Fibroblast of lung (primary cell): ENCODE measurements around the gene LGSN. TPM values are rescaled to one million over a fixed set of nuclear protein-coding genes. Genes with fewer than 3 reads are reported as not detected.

Source experiments
- DNase-seq, 2 donors: peaks; one replicate each; pipeline versions ENCODE4 v3.0.0 to v3.0.0-alpha.2; 2010; ENCODE audit warnings: low read depth in 2 of 2
- H2AFZ ChIP-seq: 2 replicates; pipeline ENCODE4 v1.5.1; 2012; ENCODE audit warnings: low read length, control low read depth, inconsistent platforms
- H3K27ac ChIP-seq: 2 replicates; pipeline ENCODE4 v1.5.1; 2011; ENCODE audit warnings: low read length, control low read depth; ENCODE audit not compliant: insufficient read depth
- H3K27me3 ChIP-seq: 2 replicates; pipeline ENCODE4 v1.5.1; 2011; ENCODE audit warnings: mild to moderate bottlenecking, low read length; ENCODE audit not compliant: control insufficient read depth, insufficient read depth
- H3K36me3 ChIP-seq: 2 replicates; pipeline ENCODE4 v1.5.1; 2011; ENCODE audit warnings: low read length; ENCODE audit not compliant: control insufficient read depth, insufficient read depth
- H3K4me1 ChIP-seq: 2 replicates; pipeline ENCODE4 v1.5.1; 2011; ENCODE audit warnings: low read length; ENCODE audit not compliant: control insufficient read depth, insufficient read depth; ENCODE audit errors: extremely low read depth
- H3K4me2 ChIP-seq: 2 replicates; pipeline ENCODE4 v1.5.1; 2011; ENCODE audit warnings: low read length, control low read depth; ENCODE audit not compliant: insufficient read depth; ENCODE audit errors: extremely low read depth
- H3K4me3 ChIP-seq, 4 experiments: fragments of 200-600 bp in 1 of 4; sonication (generic) in 1 of 4; replicated peaks in 1 of 4; 2 replicates each; pipeline ENCODE4 v1.5.1; 2011 to 2016; ENCODE audit warnings: low read length in 4 of 4, low read depth in 3 of 4, mild to moderate bottlenecking in 3 of 4, control low read depth in 2 of 4, inconsistent platforms in 1 of 4, mixed read lengths in 1 of 4; ENCODE audit not compliant: insufficient read depth in 1 of 4; ENCODE audit errors: control extremely low read depth in 1 of 4
- H3K79me2 ChIP-seq: 2 replicates; pipeline ENCODE4 v1.5.1; 2012; ENCODE audit warnings: mild to moderate bottlenecking, low read length, inconsistent platforms; ENCODE audit not compliant: control insufficient read depth, insufficient read depth
- H3K9ac ChIP-seq: 2 replicates; pipeline ENCODE4 v1.5.1; 2011; ENCODE audit warnings: mild to moderate bottlenecking, low read length, control low read depth; ENCODE audit not compliant: insufficient read depth
- H3K9me3 ChIP-seq: 2 replicates; pipeline ENCODE4 v1.5.1; 2012; ENCODE audit warnings: low read depth, low read length; ENCODE audit not compliant: control insufficient read depth, insufficient read depth
- H4K20me1 ChIP-seq: 2 replicates; pipeline ENCODE4 v1.5.1; 2011; ENCODE audit warnings: low read length; ENCODE audit not compliant: control insufficient read depth, insufficient read depth; ENCODE audit errors: extremely low read depth
- EZH2 ChIP-seq: IDR thresholded peaks from 2 replicates; pipeline ENCODE4 v1.5.1; 2012; ENCODE audit warnings: low read length, control low read depth, mild to moderate bottlenecking; ENCODE audit errors: missing control alignments
- polyA plus RNA-seq, 2 donors: library from polyadenylated mRNA; depleted of rRNA in 1 of 2; stranded (reverse) in 1 of 2; unstranded in 1 of 2; fragments of >200 nt; gene quantifications; 2 replicates each; pipeline ENCODE4 v1.2.1, GENCODE V29; 2011 to 2012; ENCODE audit warnings: missing spikeins in 1 of 2
- total RNA-seq: library from RNA; depleted of rRNA; stranded (reverse); fragments of >200 nt; gene quantifications from 2 replicates; pipeline ENCODE4 v1.2.1, GENCODE V29; 2014
- TF ChIP-seq, protein P1 (sequence below), 2 donors: IDR thresholded peaks in 1 of 2; conservative IDR thresholded peaks in 1 of 2; 1 replicate in 1 of 2; 2 replicates in 1 of 2; pipeline ENCODE4 v1.5.1; 2011 to 2012; ENCODE audit warnings: low read length in 2 of 2, control low read depth in 1 of 2, inconsistent platforms in 1 of 2, low read depth in 1 of 2, mild to moderate bottlenecking in 1 of 2

Gene LGSN
- total and polyA plus RNA-seq, 2 donors (not counting 1 experiment from before 2014, with no cell fraction given): under 0.01 TPM; not detected in 1

DNA sequence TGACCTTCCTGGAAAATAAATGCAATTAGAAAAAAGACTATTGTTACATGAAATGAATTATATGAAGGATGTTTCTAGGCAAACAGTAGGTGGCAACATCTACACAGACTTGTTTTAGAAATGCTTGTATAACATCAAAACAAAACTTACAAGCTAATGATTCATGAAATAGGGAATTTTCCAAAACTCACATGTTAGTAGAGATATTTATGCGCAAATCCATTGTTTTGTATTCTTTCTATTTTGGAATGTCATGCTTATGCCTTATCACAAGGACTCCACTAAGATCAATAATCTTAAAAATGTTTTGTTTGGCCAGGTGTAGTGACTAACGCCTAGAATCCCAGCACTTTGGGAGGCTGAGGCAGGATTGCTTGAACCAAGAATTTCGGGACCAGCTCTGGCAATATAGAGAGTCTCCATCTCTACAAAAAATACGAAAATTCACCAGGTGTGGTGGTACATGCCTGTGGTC lies 32.3 kb upstream of the LGSN start:
- Histone ChIP-seq H3K4me2 (no peak overlapping the region), H3K4me1 (peaks cover 11% of the 10 kb centered on the region), H3K9me3 (no peaks in the 10 kb centered on the region), H3K27me3 (no peaks in the 10 kb centered on the region), H3K27ac (no peak overlapping the region), H3K36me3 (no peaks in the 10 kb centered on the region), H3K9ac (no peak overlapping the region), H3K79me2 (no peaks in the 10 kb centered on the region), H2AFZ (no peak overlapping the region), H4K20me1 (no peaks in the 10 kb centered on the region), H3K4me3 (no peak overlapping the region)
- TF ChIP-seq, protein P1, sequence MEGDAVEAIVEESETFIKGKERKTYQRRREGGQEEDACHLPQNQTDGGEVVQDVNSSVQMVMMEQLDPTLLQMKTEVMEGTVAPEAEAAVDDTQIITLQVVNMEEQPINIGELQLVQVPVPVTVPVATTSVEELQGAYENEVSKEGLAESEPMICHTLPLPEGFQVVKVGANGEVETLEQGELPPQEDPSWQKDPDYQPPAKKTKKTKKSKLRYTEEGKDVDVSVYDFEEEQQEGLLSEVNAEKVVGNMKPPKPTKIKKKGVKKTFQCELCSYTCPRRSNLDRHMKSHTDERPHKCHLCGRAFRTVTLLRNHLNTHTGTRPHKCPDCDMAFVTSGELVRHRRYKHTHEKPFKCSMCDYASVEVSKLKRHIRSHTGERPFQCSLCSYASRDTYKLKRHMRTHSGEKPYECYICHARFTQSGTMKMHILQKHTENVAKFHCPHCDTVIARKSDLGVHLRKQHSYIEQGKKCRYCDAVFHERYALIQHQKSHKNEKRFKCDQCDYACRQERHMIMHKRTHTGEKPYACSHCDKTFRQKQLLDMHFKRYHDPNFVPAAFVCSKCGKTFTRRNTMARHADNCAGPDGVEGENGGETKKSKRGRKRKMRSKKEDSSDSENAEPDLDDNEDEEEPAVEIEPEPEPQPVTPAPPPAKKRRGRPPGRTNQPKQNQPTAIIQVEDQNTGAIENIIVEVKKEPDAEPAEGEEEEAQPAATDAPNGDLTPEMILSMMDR (conservative IDR thresholded peaks at IDR 0.05 in 1 of 2, IDR thresholded peaks at IDR 0.05 in 1 of 2; ENCODE audit: low read depth in 1 of 2, low read length in 2 of 2): peak in 1 of 2 donors; percentile 39
- no peak for TF ChIP-seq EZH2
- peak; percentile 57 to 80 for DNase-seq

DNA sequence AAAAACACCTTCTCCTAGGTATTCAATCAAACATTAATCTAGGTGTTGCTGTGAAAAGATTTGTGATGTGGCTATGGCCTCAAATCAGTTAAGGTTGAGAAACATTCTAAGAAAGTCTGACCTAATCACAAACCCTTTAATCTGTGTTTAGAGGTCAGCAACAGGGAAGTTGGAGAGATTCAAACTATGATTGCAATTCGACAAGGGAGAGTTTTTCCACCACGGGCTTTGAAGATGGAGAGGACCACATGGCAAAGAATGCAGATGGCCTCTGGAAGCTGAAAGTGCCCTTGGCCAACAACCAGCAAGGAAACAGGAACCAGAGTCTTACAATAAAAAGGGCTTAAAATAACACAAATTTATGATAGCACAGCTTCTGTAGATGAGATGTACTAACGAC lies 29.6 kb upstream of the LGSN start:
- H3K4me2 ChIP-seq: no peak overlapping the region
- H3K9ac ChIP-seq: no peak overlapping the region
- H3K9me3 ChIP-seq: no peaks in the 10 kb centered on the region
- no peak for DNase-seq
- no peaks in the 10 kb centered on the region for H3K79me2 ChIP-seq
- H3K4me1 ChIP-seq: peaks cover 11% of the 10 kb centered on the region
- no peak overlapping the region for H3K27ac ChIP-seq
- H3K4me3 ChIP-seq: no peak overlapping the region
- H4K20me1 ChIP-seq: no peaks in the 10 kb centered on the region
- no peak overlapping the region for H2AFZ ChIP-seq
- H3K36me3 ChIP-seq: no peaks in the 10 kb centered on the region
- TF ChIP-seq, protein P1 (conservative IDR thresholded peaks at IDR 0.05 in 1 of 2, IDR thresholded peaks at IDR 0.05 in 1 of 2; ENCODE audit: low read depth in 1 of 2, low read length in 2 of 2): no peak
- TF ChIP-seq EZH2: no peak
- H3K27me3 ChIP-seq: no peaks in the 10 kb centered on the region

DNA sequence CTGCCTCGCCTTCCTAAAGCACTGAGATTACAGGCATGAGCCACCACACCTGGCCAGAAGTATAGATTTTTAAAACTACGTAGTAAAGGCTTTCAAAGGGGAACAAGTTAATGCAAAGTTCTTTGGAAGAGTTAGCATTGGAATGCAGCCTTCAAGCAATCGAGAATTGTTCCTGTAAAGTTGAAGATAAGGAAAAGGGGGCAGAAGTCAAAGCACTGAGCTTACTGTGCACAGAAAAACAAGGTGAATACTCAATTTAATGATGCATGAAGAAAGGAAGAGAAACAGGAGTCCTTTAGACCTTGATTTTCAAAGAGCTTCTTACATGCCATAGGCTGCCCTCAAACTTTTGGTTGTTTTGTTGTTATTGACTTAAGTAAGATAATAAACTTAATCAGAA lies 29.1 kb upstream of the LGSN start:
- no peaks in the 10 kb centered on the region for H3K36me3 ChIP-seq
- no peak for DNase-seq
- H3K9ac ChIP-seq: no peak overlapping the region
- peaks cover 11% of the 10 kb centered on the region for H3K4me1 ChIP-seq
- no peak for TF ChIP-seq EZH2
- TF ChIP-seq, protein P1 (conservative IDR thresholded peaks at IDR 0.05 in 1 of 2, IDR thresholded peaks at IDR 0.05 in 1 of 2; ENCODE audit: low read depth in 1 of 2, low read length in 2 of 2): no peak
- no peak overlapping the region for H3K4me3 ChIP-seq
- H3K79me2 ChIP-seq: no peaks in the 10 kb centered on the region
- no peak overlapping the region for H3K27ac ChIP-seq
- H3K9me3 ChIP-seq: no peaks in the 10 kb centered on the region
- no peaks in the 10 kb centered on the region for H3K27me3 ChIP-seq
- H3K4me2 ChIP-seq: no peak overlapping the region
- no peaks in the 10 kb centered on the region for H4K20me1 ChIP-seq
- no peak overlapping the region for H2AFZ ChIP-seq
